M059J (cell line): Measurements from ENCODE around the gene PIGO. TPM values are rescaled to one million over a fixed set of nuclear protein-coding genes. Genes with fewer than 3 reads are reported as not detected.
A peak's percentile ranks its signal among the peaks of the same experiment; 100 is the strongest.

Source experiments
- DNase-seq: peaks from one replicate; pipeline ENCODE4 v3.0.0-alpha.2; 2012; ENCODE audit warnings: low read depth
- total RNA-seq: library from RNA; depleted of rRNA; stranded (reverse); fragments of >200 nt; shearing (Covaris generic); gene quantifications from 2 replicates; pipeline ENCODE4 v1.2.3, GENCODE V29; 2014

Gene PIGO
- total RNA-seq, 1 experiment from 2014 or later: 29.2 TPM

GRCh38 chr9:35071814-35072460 is 24.5 kb downstream of the PIGO start:
- DNase-seq: peak; percentile 86

GRCh38 chr9:35070823-35071813 is 25.3 kb downstream of the PIGO start:
- DNase-seq: peak; percentile 78

- DNase-seq: no peak
These were observed 27.4 kb downstream of the PIGO start for GRCh38 chr9:35069020-35069419.

DNA sequence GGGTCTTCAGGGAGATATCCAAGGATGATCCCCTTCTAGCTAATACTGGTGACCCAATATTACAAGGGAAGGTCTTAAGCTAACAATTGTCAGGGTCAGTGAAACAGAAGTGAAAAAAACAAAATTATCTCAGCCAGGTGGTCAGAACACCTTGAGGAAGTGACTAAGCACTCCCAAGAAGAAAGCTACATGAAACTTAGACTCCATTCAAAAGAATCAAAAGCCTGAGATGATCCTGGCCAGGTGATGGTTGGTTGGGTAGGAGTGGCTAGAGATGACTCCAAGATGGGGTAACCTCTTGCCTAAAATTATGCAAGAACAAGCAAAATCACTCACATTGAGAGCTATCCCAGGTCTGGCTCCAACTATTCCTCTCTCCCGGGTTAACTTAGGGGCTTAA is 29.3 kb downstream of the PIGO start:
- DNase-seq: no peak

- DNase-seq: no peak
These were observed 35.7 kb downstream of the PIGO start for GRCh38 chr9:35060548-35061207.

- no peak for DNase-seq
These were observed 37.0 kb downstream of the PIGO start for GRCh38 chr9:35059438-35059837.

- DNase-seq: no peak
These were observed 39.1 kb downstream of the PIGO start for GRCh38 chr9:35057271-35057620.

DNA sequence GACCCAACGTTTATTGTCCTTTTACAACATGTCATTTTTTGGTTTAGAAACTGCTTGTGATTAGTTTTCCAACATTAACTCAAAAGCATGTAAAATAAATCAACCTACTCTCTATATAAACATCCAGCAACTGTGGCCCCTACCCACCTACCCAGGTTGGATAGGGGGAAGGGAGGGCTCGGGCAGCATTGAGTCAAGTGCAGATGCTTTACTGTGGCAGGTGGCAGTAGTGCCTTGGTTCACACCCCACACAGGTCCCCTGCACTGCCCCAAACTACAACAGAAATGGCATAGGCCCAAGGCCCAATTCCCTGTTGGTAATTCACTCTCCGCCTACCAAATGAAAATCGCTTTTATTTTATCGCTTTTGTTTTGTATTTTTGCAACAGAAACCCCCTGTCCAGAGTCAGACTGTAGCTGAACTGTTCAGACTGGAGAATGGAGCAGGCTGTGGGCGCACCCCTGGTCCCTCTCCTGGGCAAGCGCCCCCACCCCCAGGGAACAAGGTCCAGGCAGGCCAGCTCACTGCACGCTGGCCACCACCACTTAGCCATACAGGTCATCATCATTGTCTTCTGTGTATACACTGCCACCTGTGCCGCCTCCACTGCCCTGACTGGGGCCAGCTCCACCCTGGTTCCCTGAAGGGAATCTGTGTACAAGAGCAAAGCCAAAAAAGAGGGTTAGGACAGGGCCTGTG is 39.7 kb downstream of the PIGO start:
- no peak for DNase-seq

GRCh38 chr9:35054871-35055644 is 41.3 kb downstream of the PIGO start:
- DNase-seq: no peak

DNA sequence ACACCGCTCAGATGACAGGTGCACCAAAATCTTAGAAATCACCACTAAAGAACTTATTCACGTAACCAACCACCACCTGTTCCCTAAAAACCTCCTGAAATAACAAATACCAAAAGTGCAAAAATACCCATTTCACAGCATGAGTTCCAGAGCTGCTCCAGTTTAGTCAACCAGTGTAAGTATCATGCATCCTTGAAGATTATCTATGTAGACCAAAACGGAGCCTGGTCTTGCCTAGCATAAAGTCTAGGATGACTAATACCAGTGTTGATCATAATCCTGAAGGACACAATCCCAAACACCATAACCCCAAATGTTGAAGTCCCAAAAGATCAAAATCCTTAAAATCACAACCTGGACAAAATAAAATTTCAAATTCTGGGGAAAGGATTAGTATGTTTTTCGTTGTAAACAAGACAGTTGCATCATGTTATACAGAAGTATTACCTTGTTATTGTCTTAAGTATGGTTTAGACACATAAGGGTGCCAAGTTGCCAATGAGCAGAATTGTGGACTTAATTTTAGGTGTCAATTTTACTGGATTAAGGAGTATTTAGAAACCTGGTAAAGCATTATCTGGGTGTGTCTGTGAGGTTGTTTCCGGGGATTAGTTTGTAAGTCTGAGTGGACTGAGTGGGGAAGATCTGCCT is 42.1 kb downstream of the PIGO start:
- no peak for DNase-seq

- peak; percentile 54 for DNase-seq
These were observed 45.1 kb downstream of the PIGO start for GRCh38 chr9:35051069-35051967.

DNA sequence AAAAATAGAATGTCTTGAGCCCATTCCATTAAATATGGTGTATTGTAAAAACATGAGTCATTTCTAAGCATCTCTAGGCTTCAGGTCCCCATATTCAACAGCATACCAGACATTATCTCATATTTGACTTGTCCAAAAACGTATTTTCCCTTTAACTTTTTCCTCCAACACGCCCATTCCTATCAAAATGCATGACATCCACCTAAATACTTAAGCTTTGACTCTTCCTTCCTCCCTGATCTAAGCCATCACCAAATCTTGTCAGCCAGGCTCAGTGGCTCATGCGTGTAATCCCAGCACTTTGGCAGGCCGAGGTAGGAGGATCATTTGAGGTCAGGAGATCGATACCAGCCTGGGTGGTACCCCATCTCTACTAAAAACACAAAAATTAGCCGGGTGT is 47.9 kb downstream of the PIGO start:
- no peak for DNase-seq

DNA sequence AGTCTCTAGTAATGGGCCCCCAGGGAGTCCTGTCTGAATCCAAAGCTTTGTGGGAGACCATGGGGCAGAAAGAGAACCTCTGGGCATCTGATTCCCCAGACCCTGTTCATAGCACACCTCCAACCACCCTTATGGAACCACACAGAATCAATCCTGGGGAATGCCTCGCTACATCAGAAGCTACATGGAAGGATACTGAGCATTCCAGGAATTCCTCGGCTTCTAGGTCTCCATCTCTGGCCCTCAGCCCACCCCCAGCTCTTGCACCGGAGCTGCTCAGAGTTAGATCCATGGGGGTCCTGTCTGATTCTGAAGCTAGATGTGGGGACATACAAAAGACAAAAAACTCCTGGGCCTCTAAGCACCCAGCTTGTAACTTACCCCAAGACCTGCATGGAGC is 52.3 kb downstream of the PIGO start:
- DNase-seq: no peak

DNA sequence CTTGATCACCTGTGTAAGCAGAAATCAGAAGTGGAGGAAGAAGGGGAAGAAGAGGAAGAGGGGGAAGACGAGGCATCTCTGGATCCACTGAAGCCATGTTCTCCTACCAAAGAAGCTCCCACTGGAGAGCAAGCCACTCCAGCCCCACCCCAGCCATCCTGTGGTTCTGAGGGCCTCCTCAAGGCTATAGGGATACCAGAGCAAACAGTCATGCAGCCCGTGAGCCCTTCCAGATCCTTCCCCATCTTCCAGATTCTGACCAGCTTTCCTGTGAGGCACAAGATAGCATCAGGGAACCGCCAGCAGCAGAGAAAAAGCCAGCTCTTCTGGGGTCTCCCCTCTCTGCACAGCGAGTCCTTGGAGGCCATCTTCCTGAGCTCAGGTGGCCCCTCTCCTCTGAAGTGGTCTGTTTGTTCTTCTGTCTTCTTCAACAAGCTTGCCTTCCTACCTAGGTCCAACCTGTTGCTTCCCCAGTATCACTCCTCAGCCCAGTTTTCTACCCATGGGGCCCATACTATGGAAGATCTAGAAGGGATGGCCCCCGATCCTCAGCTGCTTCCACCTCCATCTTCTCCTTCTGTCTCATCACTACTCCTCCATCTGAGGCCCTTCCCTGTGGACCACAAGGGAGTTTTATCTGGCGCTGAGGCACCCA is 53.4 kb downstream of the PIGO start:
- no peak for DNase-seq

DNA sequence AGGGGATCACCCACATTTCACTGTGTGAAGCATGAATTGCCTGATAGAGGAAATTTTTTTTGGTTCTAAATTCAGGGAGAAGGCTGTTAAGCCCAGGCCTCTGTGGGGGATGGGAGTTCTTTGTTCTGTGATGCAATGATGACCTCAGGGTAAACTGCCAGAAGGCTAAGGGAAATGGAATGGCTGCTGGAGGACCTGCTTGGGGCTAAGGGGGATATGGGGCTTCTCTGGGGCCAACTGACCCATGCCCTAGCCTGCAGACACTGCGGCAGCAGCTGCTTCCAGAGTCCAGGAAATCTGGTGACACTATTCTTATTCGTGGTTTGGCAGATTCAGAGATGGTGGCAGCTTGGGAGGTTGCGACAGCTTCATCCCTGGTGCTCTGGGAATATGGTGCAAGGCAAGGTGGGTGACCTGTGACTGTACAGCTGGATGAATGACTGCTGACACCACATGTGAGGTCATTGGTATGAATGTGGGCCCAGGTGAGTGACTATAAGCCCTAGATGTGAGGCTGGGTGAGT is 54.2 kb downstream of the PIGO start:
- DNase-seq: peak; percentile 77
